HepG2 (cell line): ENCODE data around the gene FXN. TPM values are rescaled to one million over a fixed set of nuclear protein-coding genes. Genes with fewer than 3 reads are reported as not detected.

Experiments
- ATAC-seq: fragments of 200-7000 bp; cut with Tn5 transposase; 3 replicates; pipeline ENCODE4 v1.9.1; 2020; ENCODE audit warnings: mild to moderate bottlenecking, moderate library complexity
- BruUV-seq: library from RNA; stranded (reverse); fragments of 400-500 nt; replicated peaks from 2 replicates; lab custom pipeline; 2021; lab: Mats Ljungman, UMichigan
- CTCF ChIA-PET: fragments of 300-600 bp; formaldehyde crosslinking; extraction: SDS; loops from one replicate; lab custom pipeline; 2021; ENCODE audit warnings: low total read pairs, inconsistent platforms, low intra/inter-chr PET ratio; lab: Yijun Ruan, JAX
- POLR2A ChIA-PET: fragments of 350-600 bp; sonication (Branson Sonifier 250); formaldehyde crosslinking; loops from one replicate; lab custom pipeline; 2020; ENCODE audit warnings: antibody characterized with exemption, inconsistent platforms; lab: Yijun Ruan, JAX
- DNase-seq: peaks from one replicate; pipeline ENCODE4 v3.0.0-alpha.2; 2015; ENCODE audit warnings: low spot score
- FAIRE-seq: peaks from 3 replicates; lab custom pipeline; 2011; peaks lifted over from hg19 to GRCh38; lab: Jason Lieb, UNC
- H2AFZ ChIP-seq: one replicate; pipeline ENCODE4 v1.6.1; 2011; ENCODE audit warnings: low read length, inconsistent platforms
- H3K27ac ChIP-seq: fragments of 300-600 bp; 3 replicates; pipeline ENCODE4 v1.8.0; 2011; ENCODE audit warnings: mixed run types, mild to moderate bottlenecking, mixed read lengths, low read length, inconsistent platforms; ENCODE audit not compliant: insufficient read depth; ENCODE audit errors: extremely low read length
- H3K27me3 ChIP-seq, 2 experiments: fragments of 200-600 bp in 1 of 2; 2 replicates in 1 of 2; 3 replicates in 1 of 2; pipeline versions ENCODE4 v1.6.0 to v1.8.0; 2011; ENCODE audit warnings: low read length in 2 of 2, mild to moderate bottlenecking in 2 of 2, moderate library complexity in 2 of 2, inconsistent platforms in 1 of 2; ENCODE audit not compliant: insufficient read depth in 2 of 2, control insufficient read depth in 1 of 2
- H3K36me3 ChIP-seq, 2 experiments: fragments of 200-600 bp in 1 of 2; replicated peaks in 1 of 2; 2 replicates in 1 of 2; 3 replicates in 1 of 2; pipeline versions ENCODE4 v1.5.1 to v1.8.0; 2011; ENCODE audit warnings: low read length in 2 of 2, inconsistent platforms in 1 of 2; ENCODE audit not compliant: insufficient read depth in 2 of 2, control insufficient read depth in 1 of 2
- H3K4me1 ChIP-seq: 2 replicates; pipeline ENCODE4 v1.5.1; 2012; ENCODE audit warnings: low read length, inconsistent platforms; ENCODE audit not compliant: insufficient read depth
- H3K4me2 ChIP-seq: 2 replicates; pipeline ENCODE4 v1.6.0; 2011; ENCODE audit warnings: low read depth, low read length, inconsistent platforms
- H3K4me3 ChIP-seq, 3 experiments: fragments of 200-600 bp in 1 of 3; sonication (generic), shearing (Covaris generic) in 1 of 3; replicated peaks in 1 of 3; 2 replicates each; pipeline ENCODE4 v1.5.1; 2011 to 2016; ENCODE audit warnings: low read length in 3 of 3, inconsistent platforms in 2 of 3, low read depth in 2 of 3, mild to moderate bottlenecking in 2 of 3, control low read depth in 1 of 3, mixed read lengths in 1 of 3; ENCODE audit not compliant: insufficient read depth in 1 of 3
- H3K79me2 ChIP-seq: one replicate; pipeline ENCODE4 v1.6.1; 2011; ENCODE audit warnings: low read length, inconsistent platforms; ENCODE audit not compliant: insufficient read depth
- H3K9ac ChIP-seq: 2 replicates; pipeline ENCODE4 v1.6.0; 2011; ENCODE audit warnings: mild to moderate bottlenecking, low read depth, low read length, inconsistent platforms; ENCODE audit not compliant: insufficient read depth
- H3K9me3 ChIP-seq: 2 replicates; pipeline ENCODE4 v1.5.1; 2012; ENCODE audit warnings: mild to moderate bottlenecking, low read length
- H4K20me1 ChIP-seq: 2 replicates; pipeline ENCODE4 v1.6.0; 2011; ENCODE audit warnings: inconsistent platforms, mild to moderate bottlenecking, low read length, moderate library complexity; ENCODE audit not compliant: insufficient read depth
- CEBPB ChIP-seq: IDR thresholded peaks from 2 replicates; pipeline ENCODE4 v1.6.1; 2011; ENCODE audit warnings: low read depth, low read length, improper control_type of control experiment, borderline replicate concordance
- NAIF1 ChIP-seq: sonication (generic); formaldehyde crosslinking; IDR thresholded peaks from 2 replicates; pipeline ENCODE4 v1.5.0; 2020; ENCODE audit warnings: mild to moderate bottlenecking, missing genetic modification reagents, borderline replicate concordance
- RAD21 ChIP-seq: fragments of 450-650 bp; formaldehyde crosslinking; IDR thresholded peaks from 2 replicates; pipeline ENCODE4 v1.5.0; 2020; ENCODE audit warnings: mild to moderate bottlenecking
- SMC3 ChIP-seq: IDR thresholded peaks from 2 replicates; pipeline ENCODE4 v1.6.1; 2011; ENCODE audit warnings: low read length, improper control_type of control experiment
- SYNCRIP ChIP-seq: fragments of 200-400 bp; formaldehyde crosslinking; IDR thresholded peaks from 2 replicates; pipeline ENCODE4 v1.6.1; 2018; ENCODE audit warnings: mild to moderate bottlenecking, low read depth, low read length; ENCODE audit not compliant: insufficient read depth
- YEATS2 ChIP-seq: sonication (generic); formaldehyde crosslinking; IDR thresholded peaks from 2 replicates; pipeline ENCODE4 v1.4.0; 2020; ENCODE audit warnings: missing genetic modification reagents, borderline replicate concordance
- ZNF143 ChIP-seq: sonication (generic); formaldehyde crosslinking; IDR thresholded peaks from 2 replicates; pipeline ENCODE4 v1.4.0; 2020; ENCODE audit warnings: missing genetic modification reagents
- ZNF556 ChIP-seq: sonication (generic); formaldehyde crosslinking; IDR thresholded peaks from 2 replicates; pipeline ENCODE4 v1.4.0; 2020; ENCODE audit warnings: mild to moderate bottlenecking, missing genetic modification reagents, borderline replicate concordance
- WGBS: methylation state at CpG from one replicate; pipeline ENCODE4 v1.1.6; 2017; ENCODE audit warnings: low lambda C conversion rate; 5-methylcytosine and 5-hydroxymethylcytosine counted together
- in situ Hi-C: cut with HindIII; loops from 2 replicates; pipeline ENCODE4 v1.10.0; 2017; ENCODE audit warnings: low pct_unique_long_range_greater_than_20kb; ENCODE audit not compliant: extremely low pct_ligation_motif_present
- intact Hi-C: fragments of 100-400 bp; cut with micrococcal nuclease; formaldehyde crosslinking; loops from one replicate; pipeline ENCODE4 v1.10.0; 2022; ENCODE audit not compliant: unreplicated experiment
- polyA plus RNA-seq, 8 experiments: library from polyadenylated mRNA; depleted of rRNA in 3 of 8; stranded (reverse) in 7 of 8; unstranded in 1 of 8; fragments of >200 nt; fragmentation: Illumina TruSeq in 4 of 8; extraction: Trizol in 4 of 8; gene quantifications; 2 replicates each; pipeline versions ENCODE4 v1.2.1 to v1.2.3, GENCODE V29; 2011 to 2016; ENCODE audit warnings: low read depth in 4 of 8, missing spikeins in 1 of 8, mixed read lengths in 1 of 8; ENCODE audit not compliant: insufficient read depth in 1 of 8
- total RNA-seq, 5 experiments: library from RNA; depleted of rRNA; stranded (reverse); fragments of >200 nt; fragmentation: Illumina TruSeq; extraction: Trizol; gene quantifications; 2 replicates each; pipeline ENCODE4 v1.2.3, GENCODE V29; 2016; ENCODE audit warnings: low read depth in 1 of 5
- TF ChIP-seq, protein P1 (sequence below): sonication (generic); formaldehyde crosslinking; IDR thresholded peaks from 2 replicates; pipeline ENCODE4 v1.5.0; 2020; ENCODE audit warnings: mild to moderate bottlenecking, missing genetic modification reagents, moderate library complexity
- TF ChIP-seq, protein P2 (sequence below), 2 experiments: sonication (generic) in 1 of 2; formaldehyde crosslinking in 1 of 2; IDR thresholded peaks; 2 replicates each; pipeline versions ENCODE4 v1.4.0 to v1.6.1; 2018 to 2020; ENCODE audit warnings: missing genetic modification reagents in 2 of 2, borderline replicate concordance in 1 of 2, low read depth in 1 of 2, mild to moderate bottlenecking in 1 of 2, missing biosample characterization in 1 of 2
- TF ChIP-seq, protein P3 (sequence below): sonication (generic); formaldehyde crosslinking; IDR thresholded peaks from 2 replicates; pipeline ENCODE4 v1.5.0; 2020; ENCODE audit warnings: mild to moderate bottlenecking, low read depth, missing genetic modification reagents, borderline replicate concordance
- TF ChIP-seq, protein P4 (sequence below): sonication (generic); formaldehyde crosslinking; IDR thresholded peaks from 2 replicates; pipeline ENCODE4; 2020; ENCODE audit warnings: missing genetic modification reagents, mild to moderate bottlenecking, borderline replicate concordance
- TF ChIP-seq, protein P5 (sequence below): sonication (generic); formaldehyde crosslinking; IDR thresholded peaks from 2 replicates; pipeline ENCODE4 v1.5.0; 2020; ENCODE audit warnings: mild to moderate bottlenecking, missing genetic modification reagents, borderline replicate concordance

Gene FXN
- total and polyA plus RNA-seq, 2 of the 13 experiments (the other 11 are each of a cell fraction or from before 2014, with no cell fraction given): 24.1 to 26.0 TPM

DNA sequence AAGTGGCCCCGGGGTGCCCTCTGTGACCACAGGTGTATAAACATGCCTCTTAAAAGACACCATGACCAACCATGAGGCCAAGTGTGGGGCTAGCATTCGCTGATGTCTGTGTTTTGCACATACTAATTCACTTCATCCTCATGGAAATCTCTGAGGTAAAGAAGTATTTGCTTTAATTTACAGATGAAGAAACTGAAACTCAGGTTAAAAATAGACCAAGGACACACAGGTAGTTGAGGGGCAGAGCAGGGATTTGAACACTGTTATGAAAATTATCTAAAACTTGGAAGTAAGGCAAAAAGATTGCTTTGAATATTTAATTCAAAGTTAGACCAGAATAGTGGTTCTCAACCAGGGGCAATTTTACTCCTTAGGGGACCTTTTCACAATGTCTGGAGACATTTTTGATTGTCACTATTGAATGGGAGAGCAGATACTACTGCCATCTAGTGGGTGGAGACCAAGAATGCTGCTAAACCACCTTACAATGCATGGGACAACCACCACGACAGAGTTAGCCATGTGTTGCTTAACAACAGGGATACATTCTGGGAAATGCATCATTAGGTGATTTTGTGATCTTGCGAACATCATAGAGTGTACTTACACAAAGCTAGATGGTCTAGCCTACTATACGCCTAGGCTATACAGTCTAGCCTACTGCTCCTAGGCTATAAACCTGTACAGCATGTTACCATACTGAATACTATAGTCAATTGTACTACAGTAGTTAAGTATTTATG is 8.0 kb upstream of the FXN start:
- DNase-seq (peak; percentile 54), ATAC-seq (peak; percentile 87), FAIRE-seq (peak; percentile 94)
- Histone ChIP-seq H4K20me1 (no peaks in the 10 kb centered on the region), H3K4me1 (peaks cover 19% of the 10 kb centered on the region), H3K27me3 (no peaks in the 10 kb centered on the region), H2AFZ (no peak overlapping the region), H3K9me3 (peaks cover 5% of the 10 kb centered on the region), H3K36me3 (no peaks in the 10 kb centered on the region), H3K4me3 (no peak overlapping the region), H3K27ac (no peak overlapping the region), H3K9ac (no peak overlapping the region), H3K4me2 (peak overlapping the region; percentile 25; the same call in 1 of the 2 replicates), H3K79me2 (no peaks in the 10 kb centered on the region)
- no TSS peak for BruUV-seq
- in situ Hi-C loops: no loop called here
- POLR2A ChIA-PET: no interaction called here
- intact Hi-C loops: loop anchor here (1.0 to 10.0 kb wide), 2 partner anchors 323 to 443 kb away; partner anchors contain the start of gene PIP5K1B
- 5% methylated on average over 5 of the region's 5 CpGs for WGBS
- CTCF ChIA-PET: interaction anchor here (1.2 to 4.6 kb wide), 2 partner anchors 28 to 444 kb away, joined by 3 to 48 read pairs; no protein-coding TSS in a partner anchor
- TF ChIP-seq SYNCRIP (no peak), SMC3 (peak; percentile 61), YEATS2 (CRISPR knock-in tag) (no peak), ZNF556 (no peak), CEBPB (peak; percentile 41; the same call in 1 of the 2 replicates), ZNF143 (no peak), NAIF1 (CRISPR knock-in tag) (no peak), RAD21 (peak; percentile 38; the same call in 1 of the 2 replicates)
- TF ChIP-seq, protein P1, sequence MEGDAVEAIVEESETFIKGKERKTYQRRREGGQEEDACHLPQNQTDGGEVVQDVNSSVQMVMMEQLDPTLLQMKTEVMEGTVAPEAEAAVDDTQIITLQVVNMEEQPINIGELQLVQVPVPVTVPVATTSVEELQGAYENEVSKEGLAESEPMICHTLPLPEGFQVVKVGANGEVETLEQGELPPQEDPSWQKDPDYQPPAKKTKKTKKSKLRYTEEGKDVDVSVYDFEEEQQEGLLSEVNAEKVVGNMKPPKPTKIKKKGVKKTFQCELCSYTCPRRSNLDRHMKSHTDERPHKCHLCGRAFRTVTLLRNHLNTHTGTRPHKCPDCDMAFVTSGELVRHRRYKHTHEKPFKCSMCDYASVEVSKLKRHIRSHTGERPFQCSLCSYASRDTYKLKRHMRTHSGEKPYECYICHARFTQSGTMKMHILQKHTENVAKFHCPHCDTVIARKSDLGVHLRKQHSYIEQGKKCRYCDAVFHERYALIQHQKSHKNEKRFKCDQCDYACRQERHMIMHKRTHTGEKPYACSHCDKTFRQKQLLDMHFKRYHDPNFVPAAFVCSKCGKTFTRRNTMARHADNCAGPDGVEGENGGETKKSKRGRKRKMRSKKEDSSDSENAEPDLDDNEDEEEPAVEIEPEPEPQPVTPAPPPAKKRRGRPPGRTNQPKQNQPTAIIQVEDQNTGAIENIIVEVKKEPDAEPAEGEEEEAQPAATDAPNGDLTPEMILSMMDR (CRISPR knock-in tag): peak; percentile 83
- TF ChIP-seq, protein P2, sequence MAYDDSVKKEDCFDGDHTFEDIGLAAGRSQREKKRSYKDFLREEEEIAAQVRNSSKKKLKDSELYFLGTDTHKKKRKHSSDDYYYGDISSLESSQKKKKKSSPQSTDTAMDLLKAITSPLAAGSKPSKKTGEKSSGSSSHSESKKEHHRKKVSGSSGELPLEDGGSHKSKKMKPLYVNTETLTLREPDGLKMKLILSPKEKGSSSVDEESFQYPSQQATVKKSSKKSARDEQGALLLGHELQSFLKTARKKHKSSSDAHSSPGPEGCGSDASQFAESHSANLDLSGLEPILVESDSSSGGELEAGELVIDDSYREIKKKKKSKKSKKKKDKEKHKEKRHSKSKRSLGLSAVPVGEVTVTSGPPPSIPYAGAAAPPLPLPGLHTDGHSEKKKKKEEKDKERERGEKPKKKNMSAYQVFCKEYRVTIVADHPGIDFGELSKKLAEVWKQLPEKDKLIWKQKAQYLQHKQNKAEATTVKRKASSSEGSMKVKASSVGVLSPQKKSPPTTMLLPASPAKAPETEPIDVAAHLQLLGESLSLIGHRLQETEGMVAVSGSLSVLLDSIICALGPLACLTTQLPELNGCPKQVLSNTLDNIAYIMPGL (CRISPR knock-in tag; IDR thresholded peaks at IDR 0.05; ENCODE audit: borderline replicate concordance in 1 of 2, low read depth in 1 of 2): peak in 1 of 2 experiments; percentile 28; a peak in 1 of 4 replicates
- TF ChIP-seq, protein P3, sequence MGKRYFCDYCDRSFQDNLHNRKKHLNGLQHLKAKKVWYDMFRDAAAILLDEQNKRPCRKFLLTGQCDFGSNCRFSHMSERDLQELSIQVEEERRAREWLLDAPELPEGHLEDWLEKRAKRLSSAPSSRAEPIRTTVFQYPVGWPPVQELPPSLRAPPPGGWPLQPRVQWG: no peak
- TF ChIP-seq, protein P4, sequence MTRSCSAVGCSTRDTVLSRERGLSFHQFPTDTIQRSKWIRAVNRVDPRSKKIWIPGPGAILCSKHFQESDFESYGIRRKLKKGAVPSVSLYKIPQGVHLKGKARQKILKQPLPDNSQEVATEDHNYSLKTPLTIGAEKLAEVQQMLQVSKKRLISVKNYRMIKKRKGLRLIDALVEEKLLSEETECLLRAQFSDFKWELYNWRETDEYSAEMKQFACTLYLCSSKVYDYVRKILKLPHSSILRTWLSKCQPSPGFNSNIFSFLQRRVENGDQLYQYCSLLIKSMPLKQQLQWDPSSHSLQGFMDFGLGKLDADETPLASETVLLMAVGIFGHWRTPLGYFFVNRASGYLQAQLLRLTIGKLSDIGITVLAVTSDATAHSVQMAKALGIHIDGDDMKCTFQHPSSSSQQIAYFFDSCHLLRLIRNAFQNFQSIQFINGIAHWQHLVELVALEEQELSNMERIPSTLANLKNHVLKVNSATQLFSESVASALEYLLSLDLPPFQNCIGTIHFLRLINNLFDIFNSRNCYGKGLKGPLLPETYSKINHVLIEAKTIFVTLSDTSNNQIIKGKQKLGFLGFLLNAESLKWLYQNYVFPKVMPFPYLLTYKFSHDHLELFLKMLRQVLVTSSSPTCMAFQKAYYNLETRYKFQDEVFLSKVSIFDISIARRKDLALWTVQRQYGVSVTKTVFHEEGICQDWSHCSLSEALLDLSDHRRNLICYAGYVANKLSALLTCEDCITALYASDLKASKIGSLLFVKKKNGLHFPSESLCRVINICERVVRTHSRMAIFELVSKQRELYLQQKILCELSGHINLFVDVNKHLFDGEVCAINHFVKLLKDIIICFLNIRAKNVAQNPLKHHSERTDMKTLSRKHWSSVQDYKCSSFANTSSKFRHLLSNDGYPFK: no peak
- TF ChIP-seq, protein P5, sequence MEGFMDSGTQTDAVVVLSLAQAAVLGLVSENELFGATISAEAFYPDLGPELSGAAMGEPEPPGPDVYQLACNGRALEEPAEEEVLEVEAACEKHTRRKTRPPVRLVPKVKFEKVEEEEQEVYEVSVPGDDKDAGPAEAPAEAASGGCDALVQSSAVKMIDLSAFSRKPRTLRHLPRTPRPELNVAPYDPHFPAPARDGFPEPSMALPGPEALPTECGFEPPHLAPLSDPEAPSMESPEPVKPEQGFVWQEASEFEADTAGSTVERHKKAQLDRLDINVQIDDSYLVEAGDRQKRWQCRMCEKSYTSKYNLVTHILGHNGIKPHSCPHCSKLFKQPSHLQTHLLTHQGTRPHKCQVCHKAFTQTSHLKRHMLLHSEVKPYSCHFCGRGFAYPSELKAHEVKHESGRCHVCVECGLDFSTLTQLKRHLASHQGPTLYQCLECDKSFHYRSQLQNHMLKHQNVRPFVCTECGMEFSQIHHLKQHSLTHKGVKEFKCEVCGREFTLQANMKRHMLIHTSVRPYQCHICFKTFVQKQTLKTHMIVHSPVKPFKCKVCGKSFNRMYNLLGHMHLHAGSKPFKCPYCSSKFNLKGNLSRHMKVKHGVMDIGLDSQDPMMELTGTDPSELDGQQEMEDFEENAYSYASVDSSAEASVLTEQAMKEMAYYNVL (CRISPR knock-in tag): no peak
